Mesendoderm (in vitro differentiated cells): ENCODE results near the gene PACSIN1.

ENCODE experiments used
- DNase-seq: peaks from one replicate; pipeline ENCODE4 v3.0.0; 2013
- H2AK5ac ChIP-seq: 2 replicates; pipeline ENCODE4 v1.6.1; 2013; ENCODE audit warnings: low read length, inconsistent platforms
- H2BK120ac ChIP-seq: 2 replicates; pipeline ENCODE4 v1.6.1; 2013; ENCODE audit warnings: low read depth, mild to moderate bottlenecking, low read length, moderate library complexity, mixed read lengths
- H2BK15ac ChIP-seq: replicated peaks from 2 replicates; pipeline ENCODE4 v1.6.1; 2013; ENCODE audit warnings: low read depth, mild to moderate bottlenecking, moderate library complexity
- H2BK5ac ChIP-seq: 2 replicates; pipeline ENCODE4 v1.6.1; 2013; ENCODE audit warnings: low read length, inconsistent platforms
- H3K18ac ChIP-seq: 2 replicates; pipeline ENCODE4 v1.6.1; 2013; ENCODE audit warnings: mild to moderate bottlenecking, low read length, mixed read lengths
- H3K23ac ChIP-seq: one replicate; pipeline ENCODE4 v1.6.1; 2013; ENCODE audit warnings: low read length
- H3K27ac ChIP-seq: 2 replicates; pipeline ENCODE4 v1.5.1; 2013; ENCODE audit warnings: low read depth, mild to moderate bottlenecking, inconsistent platforms, low read length, moderate library complexity
- H3K27me3 ChIP-seq: 2 replicates; pipeline ENCODE4 v1.6.1; 2013; ENCODE audit warnings: low read length, control low read depth, mild to moderate bottlenecking, inconsistent platforms; ENCODE audit not compliant: insufficient read depth, poor library complexity
- H3K36me3 ChIP-seq: 2 replicates; pipeline ENCODE4 v1.6.1; 2013; ENCODE audit warnings: low read length, inconsistent platforms; ENCODE audit not compliant: control insufficient read depth, insufficient read depth
- H3K4ac ChIP-seq: one replicate; pipeline ENCODE4 v1.6.1; 2013; ENCODE audit warnings: low read depth, mild to moderate bottlenecking, low read length, moderate library complexity
- H3K4me1 ChIP-seq: 2 replicates; pipeline ENCODE4 v1.6.1; 2013; ENCODE audit warnings: low read depth, low read length, inconsistent platforms; ENCODE audit not compliant: control insufficient read depth
- H3K4me2 ChIP-seq: 2 replicates; pipeline ENCODE4 v1.6.1; 2013; ENCODE audit warnings: low read length
- H3K4me3 ChIP-seq: 2 replicates; pipeline ENCODE4 v1.5.1; 2013; ENCODE audit warnings: mild to moderate bottlenecking, low read length
- H3K56ac ChIP-seq: one replicate; pipeline ENCODE4 v1.6.1; 2013; ENCODE audit warnings: low read length
- H3K79me1 ChIP-seq: 2 replicates; pipeline ENCODE4 v1.6.1; 2013; ENCODE audit warnings: low read length, inconsistent platforms
- H3K79me2 ChIP-seq: 2 replicates; pipeline ENCODE4 v1.6.1; 2013; ENCODE audit warnings: mild to moderate bottlenecking, low read length; ENCODE audit not compliant: control insufficient read depth, insufficient read depth
- H3K9ac ChIP-seq: 2 replicates; pipeline ENCODE4 v1.6.1; 2013; ENCODE audit warnings: low read length, inconsistent platforms
- H4K5ac ChIP-seq: one replicate; pipeline ENCODE4 v1.6.1; 2013; ENCODE audit warnings: low read length
- H4K8ac ChIP-seq: one replicate; pipeline ENCODE4 v1.6.1; 2013; ENCODE audit warnings: low read depth, mild to moderate bottlenecking, control low read depth, low read length, moderate library complexity
- WGBS: extraction: QIAGEN DNeasy Blood & Tissue Kit; methylation state at CpG from one replicate; pipeline ENCODE4 v1.1.7; 2013; ENCODE audit warnings: low lambda C conversion rate, missing lambda C conversion rate; ENCODE audit not compliant: insufficient coverage; ENCODE audit errors: extremely low coverage; 5-methylcytosine and 5-hydroxymethylcytosine counted together

The PACSIN1 gene

DNA sequence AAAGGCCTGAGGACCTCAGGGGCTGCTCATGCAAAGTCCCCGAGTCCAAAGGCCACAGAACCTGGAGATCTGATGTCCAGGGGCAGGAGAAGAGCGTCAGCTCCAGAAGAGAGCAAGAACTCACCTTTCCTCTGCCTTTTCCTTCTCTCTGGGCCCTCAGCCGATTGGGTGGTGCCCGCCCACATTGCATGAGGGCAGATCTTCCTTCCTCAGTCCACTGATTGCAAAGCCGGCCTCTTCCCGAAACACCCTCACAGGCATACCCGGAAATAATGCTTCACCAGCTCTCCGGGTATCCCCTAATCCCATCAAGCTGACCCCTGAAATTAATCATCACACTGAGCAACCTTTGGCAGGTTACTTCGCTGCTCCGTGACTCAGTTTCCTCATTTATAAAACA, 56.9 kb downstream of the PACSIN1 start:
- no peak overlapping the region for H2BK5ac ChIP-seq
- no peak overlapping the region for H2BK15ac ChIP-seq
- H3K23ac ChIP-seq, result no peak overlapping the region
- no peak overlapping the region for H4K8ac ChIP-seq
- DNase-seq, result no peak
- H3K79me2 ChIP-seq, result no peaks in the 10 kb centered on the region
- no peak overlapping the region for H2AK5ac ChIP-seq
- no peak overlapping the region for H3K4me2 ChIP-seq
- no peak overlapping the region for H3K9ac ChIP-seq
- no peak overlapping the region for H4K5ac ChIP-seq
- H3K79me1 ChIP-seq, result no peaks in the 10 kb centered on the region
- H3K27me3 ChIP-seq, result no peaks in the 10 kb centered on the region
- H3K4me1 ChIP-seq, result no peaks in the 10 kb centered on the region
- no peak overlapping the region for H3K18ac ChIP-seq
- H3K4me3 ChIP-seq, result no peak overlapping the region
- no CpG with 5 or more reads among the region's 10 CpGs for WGBS
- no peak overlapping the region for H3K27ac ChIP-seq
- no peaks in the 10 kb centered on the region for H3K36me3 ChIP-seq
- H3K56ac ChIP-seq, result no peak overlapping the region
- no peak overlapping the region for H3K4ac ChIP-seq
- no peak overlapping the region for H2BK120ac ChIP-seq

- Histone ChIP-seq H3K9ac (no peak overlapping the region), H3K4me2 (no peak overlapping the region), H2BK5ac (no peak overlapping the region), H3K23ac (no peak overlapping the region), H3K79me1 (no peaks in the 10 kb centered on the region), H4K5ac (no peak overlapping the region), H3K4ac (no peak overlapping the region), H3K36me3 (no peaks in the 10 kb centered on the region), H3K18ac (no peak overlapping the region), H3K4me3 (no peak overlapping the region), H4K8ac (no peak overlapping the region), H3K79me2 (no peaks in the 10 kb centered on the region), H2BK15ac (no peak overlapping the region), H3K27ac (no peak overlapping the region), H2BK120ac (no peak overlapping the region), H3K27me3 (no peaks in the 10 kb centered on the region), H3K56ac (no peak overlapping the region), H2AK5ac (no peak overlapping the region), H3K4me1 (no peaks in the 10 kb centered on the region)
- WGBS, result no CpG with 5 or more reads among the region's 8 CpGs
- no peak for DNase-seq
Observed at GRCh38 chr6:34523441-34524206, 57.7 kb downstream of the PACSIN1 start.

- H4K8ac ChIP-seq, result no peak overlapping the region
- H3K36me3 ChIP-seq, result no peaks in the 10 kb centered on the region
- no peak overlapping the region for H3K27ac ChIP-seq
- H3K27me3 ChIP-seq, result no peaks in the 10 kb centered on the region
- no peak overlapping the region for H2BK120ac ChIP-seq
- no peak overlapping the region for H3K18ac ChIP-seq
- no peak overlapping the region for H3K4me3 ChIP-seq
- H3K9ac ChIP-seq, result no peak overlapping the region
- H2BK15ac ChIP-seq, result no peak overlapping the region
- no peak overlapping the region for H3K4me2 ChIP-seq
- H3K79me1 ChIP-seq, result no peaks in the 10 kb centered on the region
- WGBS, result no CpG with 5 or more reads among the region's 5 CpGs
- no peaks in the 10 kb centered on the region for H3K79me2 ChIP-seq
- no peak overlapping the region for H2AK5ac ChIP-seq
- no peak overlapping the region for H4K5ac ChIP-seq
- H2BK5ac ChIP-seq, result no peak overlapping the region
- H3K56ac ChIP-seq, result no peak overlapping the region
- no peak overlapping the region for H3K23ac ChIP-seq
- no peak overlapping the region for H3K4ac ChIP-seq
- no peak for DNase-seq
- H3K4me1 ChIP-seq, result no peaks in the 10 kb centered on the region
Observed at GRCh38 chr6:34524499-34524898, 58.6 kb downstream of the PACSIN1 start.

GRCh38 chr6:34524971-34525370, 59.1 kb downstream of the PACSIN1 start:
- Histone ChIP-seq H3K27ac (no peak overlapping the region), H2AK5ac (no peak overlapping the region), H3K4me1 (no peaks in the 10 kb centered on the region), H4K8ac (no peak overlapping the region), H3K4me2 (no peak overlapping the region), H2BK15ac (no peak overlapping the region), H3K18ac (no peak overlapping the region), H4K5ac (no peak overlapping the region), H3K27me3 (no peaks in the 10 kb centered on the region), H3K4me3 (no peak overlapping the region), H3K36me3 (no peaks in the 10 kb centered on the region), H3K23ac (no peak overlapping the region), H3K9ac (no peak overlapping the region), H3K56ac (no peak overlapping the region), H3K79me1 (no peaks in the 10 kb centered on the region), H3K4ac (no peak overlapping the region), H2BK5ac (no peak overlapping the region), H3K79me2 (no peaks in the 10 kb centered on the region), H2BK120ac (no peak overlapping the region)
- no CpG with 5 or more reads among the region's 5 CpGs for WGBS
- no peak for DNase-seq

- no peak overlapping the region for H3K4ac ChIP-seq
- H3K27me3 ChIP-seq, result no peaks in the 10 kb centered on the region
- no peaks in the 10 kb centered on the region for H3K4me1 ChIP-seq
- no CpG with 5 or more reads among the region's 13 CpGs for WGBS
- no peaks in the 10 kb centered on the region for H3K36me3 ChIP-seq
- H2BK5ac ChIP-seq, result no peak overlapping the region
- H3K4me3 ChIP-seq, result no peak overlapping the region
- H4K5ac ChIP-seq, result no peak overlapping the region
- no peaks in the 10 kb centered on the region for H3K79me1 ChIP-seq
- no peak overlapping the region for H3K27ac ChIP-seq
- H2BK15ac ChIP-seq, result no peak overlapping the region
- H2AK5ac ChIP-seq, result no peak overlapping the region
- H4K8ac ChIP-seq, result no peak overlapping the region
- H3K79me2 ChIP-seq, result no peaks in the 10 kb centered on the region
- no peak overlapping the region for H3K9ac ChIP-seq
- no peak for DNase-seq
- no peak overlapping the region for H2BK120ac ChIP-seq
- no peak overlapping the region for H3K18ac ChIP-seq
- no peak overlapping the region for H3K4me2 ChIP-seq
- no peak overlapping the region for H3K56ac ChIP-seq
- no peak overlapping the region for H3K23ac ChIP-seq
Observed at GRCh38 chr6:34525431-34526175, 59.7 kb downstream of the PACSIN1 start.
